WTC11 (cell line): ENCODE data around the gene HADHB. TPM values are rescaled to one million over a fixed set of nuclear protein-coding genes. Genes with fewer than 3 reads are reported as not detected.
"Not testable (repeated sequence)": the region's sequence is repeated elsewhere in the genome, so short reads cannot be mapped to it uniquely, and the experiment has no call there.

Experiments
- ATAC-seq: fragments of 200-7000 bp; cut with Tn5 transposase; 2 replicates; pipeline ENCODE4 v1.10.0; 2021; ENCODE audit warnings: mild to moderate bottlenecking, moderate library complexity
- CTCF ChIA-PET: fragments of 300-600 bp; sonication (Branson Sonifier 250); formaldehyde crosslinking; loops from one replicate; lab custom pipeline; 2021; ENCODE audit warnings: antibody characterized with exemption; lab: Charles Lee
- POLR2A ChIA-PET: fragments of 350-600 bp; sonication (Branson Sonifier 250); formaldehyde crosslinking; loops from one replicate; lab custom pipeline; 2021; ENCODE audit warnings: antibody characterized with exemption; lab: Charles Lee
- DNase-seq: peaks from one replicate; pipeline ENCODE4 v3.0.0; 2021; ENCODE audit warnings: low spot score
- H3K27ac Mint-ChIP-seq: 2 replicates; pipeline ENCODE4 v1.8.0; 2021; ENCODE audit warnings: mixed read lengths
- H3K27me3 Mint-ChIP-seq: 2 replicates; pipeline ENCODE4 v1.8.0; 2021; ENCODE audit warnings: low read depth, mild to moderate bottlenecking, moderate library complexity, mixed read lengths
- H3K36me3 Mint-ChIP-seq: 2 replicates; pipeline ENCODE4 v1.8.0; 2021; ENCODE audit warnings: mixed read lengths
- H3K4me1 Mint-ChIP-seq: 2 replicates; pipeline ENCODE4 v1.8.0; 2022; ENCODE audit warnings: mixed read lengths
- H3K4me3 Mint-ChIP-seq: 2 replicates; pipeline ENCODE4 v1.8.0; 2021; ENCODE audit warnings: mild to moderate bottlenecking, moderate library complexity, mixed read lengths
- H3K9me3 Mint-ChIP-seq: 2 replicates; pipeline ENCODE4 v1.8.0; 2021; ENCODE audit warnings: mixed read lengths
- AR ChIP-seq: fragments of 250-450 bp; sonication (Bioruptor Pico); IDR thresholded peaks from 2 replicates; pipeline ENCODE4 v1.9.0; 2021; ENCODE audit warnings: mild to moderate bottlenecking
- ARID4B ChIP-seq: sonication (generic); formaldehyde crosslinking; IDR thresholded peaks from 2 replicates; pipeline ENCODE4 v1.8.0; 2023; ENCODE audit warnings: missing genetic modification reagents, mild to moderate bottlenecking, borderline replicate concordance
- CREM ChIP-seq: sonication (generic); formaldehyde crosslinking; IDR thresholded peaks from 2 replicates; pipeline ENCODE4 v1.8.1; 2022; ENCODE audit warnings: mild to moderate bottlenecking, missing genetic modification reagents, moderate library complexity
- CTCF ChIP-seq: fragments of 200-600 bp; IDR thresholded peaks from 2 replicates; pipeline ENCODE4 v1.8.0; 2022; ENCODE audit warnings: antibody characterized with exemption
- ERG ChIP-seq: fragments of 250-450 bp; sonication (Bioruptor Pico); IDR thresholded peaks from 2 replicates; pipeline ENCODE4 v1.8.0; 2021; ENCODE audit warnings: mild to moderate bottlenecking
- KAT7 ChIP-seq: sonication (generic); formaldehyde crosslinking; IDR thresholded peaks from 2 replicates; pipeline ENCODE4 v1.8.1; 2023; ENCODE audit warnings: missing genetic modification reagents, mild to moderate bottlenecking, borderline replicate concordance
- MYBL2 ChIP-seq: sonication (generic); formaldehyde crosslinking; IDR thresholded peaks from 2 replicates; pipeline ENCODE4 v1.8.1; 2023; ENCODE audit warnings: mild to moderate bottlenecking, moderate library complexity, missing genetic modification reagents
- NFYB ChIP-seq: sonication (generic); formaldehyde crosslinking; conservative IDR thresholded peaks from 2 replicates; pipeline ENCODE4 v1.8.0; 2022; ENCODE audit warnings: low read depth, missing genetic modification reagents
- TP53 ChIP-seq: sonication (generic); formaldehyde crosslinking; IDR thresholded peaks from 2 replicates; pipeline ENCODE4 v1.8.1; 2023; ENCODE audit warnings: mild to moderate bottlenecking, missing genetic modification reagents
- ZNF317 ChIP-seq: sonication (generic); formaldehyde crosslinking; IDR thresholded peaks from 2 replicates; pipeline ENCODE4 v1.8.1; 2023; ENCODE audit warnings: low read depth, mild to moderate bottlenecking, moderate library complexity, missing genetic modification reagents, borderline replicate concordance
- ZNF396 ChIP-seq: fragments of 250-450 bp; sonication (Bioruptor Pico); IDR thresholded peaks from 2 replicates; pipeline ENCODE4 v1.8.0; 2021; ENCODE audit warnings: mild to moderate bottlenecking, moderate library complexity, borderline replicate concordance
- total RNA-seq: library from RNA; stranded (reverse); gene quantifications from 3 replicates; pipeline ENCODE4 v1.2.3, GENCODE V29; 2021

The HADHB gene
- total RNA-seq, 1 experiment from 2014 or later: 60.7 TPM

- 0 out of 2 replicates have a peak, but pooled peaks cover 3% of the 10 kb centered on the region for H3K4me1 Mint-ChIP-seq
- H3K27me3 Mint-ChIP-seq: no peaks in the 10 kb centered on the region
- ChIA-PET CTCF (no interaction called here), POLR2A (no interaction called here)
- H3K27ac Mint-ChIP-seq: no peak overlapping the region
- peaks cover 22% of the 10 kb centered on the region for H3K36me3 Mint-ChIP-seq
- no peak for ATAC-seq
- H3K9me3 Mint-ChIP-seq: no peaks in the 10 kb centered on the region
- no peak overlapping the region for H3K4me3 Mint-ChIP-seq
- no peak for TF ChIP-seq MYBL2 (CRISPR knock-in tag)
- TF ChIP-seq, all 79 proteins: peak for 0
- DNase-seq: no peak
Observed at GRCh38 chr2:26255759-26256384, 11.1 kb downstream of the HADHB start.

GRCh38 chr2:26258836-26259235, 14.1 kb downstream of the HADHB start:
- CTCF ChIA-PET, POLR2A ChIA-PET, H3K4me3 Mint-ChIP-seq, H3K27ac Mint-ChIP-seq, H3K27me3 Mint-ChIP-seq, H3K4me1 Mint-ChIP-seq, DNase-seq, ATAC-seq, H3K9me3 Mint-ChIP-seq: not testable (repeated sequence)
- peaks cover 26% of the 10 kb centered on the region for H3K36me3 Mint-ChIP-seq

GRCh38 chr2:26268213-26268612, 23.5 kb downstream of the HADHB start:
- H3K27me3 Mint-ChIP-seq: no peaks in the 10 kb centered on the region
- H3K27ac Mint-ChIP-seq: no peak overlapping the region
- no peak for DNase-seq
- no peaks in the 10 kb centered on the region for H3K9me3 Mint-ChIP-seq
- TF ChIP-seq ARID4B (CRISPR knock-in tag) (no peak), MYBL2 (CRISPR knock-in tag) (no peak), CTCF (no peak)
- no peak overlapping the region for H3K4me3 Mint-ChIP-seq
- no peaks in the 10 kb centered on the region for H3K4me1 Mint-ChIP-seq
- POLR2A ChIA-PET: no interaction called here
- no peak for ATAC-seq
- H3K36me3 Mint-ChIP-seq: peaks cover 7% of the 10 kb centered on the region; the same call in 1 of the 2 replicates
- CTCF ChIA-PET: no interaction called here

GRCh38 chr2:26268670-26269385, 24.1 kb downstream of the HADHB start:
- H3K27me3 Mint-ChIP-seq, H3K27ac Mint-ChIP-seq, CTCF ChIA-PET, H3K9me3 Mint-ChIP-seq, H3K4me1 Mint-ChIP-seq, ATAC-seq, H3K4me3 Mint-ChIP-seq, DNase-seq, H3K36me3 Mint-ChIP-seq: not testable (repeated sequence)
- POLR2A ChIA-PET: interaction anchor here (0.7 kb wide), 1 partner anchor 55 kb away, joined by 3 read pairs; no protein-coding TSS in a partner anchor

GRCh38 chr2:26269571-26270158, 24.9 kb downstream of the HADHB start:
- H3K27me3 Mint-ChIP-seq: no peaks in the 10 kb centered on the region
- no peak overlapping the region for H3K27ac Mint-ChIP-seq
- TF ChIP-seq NFYB (CRISPR knock-in tag) (no peak), KAT7 (CRISPR knock-in tag) (no peak), ERG (CRISPR knock-in tag) (no peak), ZNF396 (CRISPR knock-in tag) (no peak), ZNF317 (CRISPR knock-in tag) (no peak), CREM (no peak), TP53 (CRISPR knock-in tag) (no peak), AR (no peak)
- TF ChIP-seq, all 79 proteins: peak for 0
- DNase-seq (no peak), ATAC-seq (no peak)
- Mint-ChIP-seq H3K36me3 (peaks cover 5% of the 10 kb centered on the region), H3K4me1 (no peaks in the 10 kb centered on the region), H3K9me3 (no peaks in the 10 kb centered on the region), H3K4me3 (no peak overlapping the region)
- ChIA-PET CTCF (no interaction called here), POLR2A (no interaction called here)
